Stimulated activated CD4-positive, alpha-beta T cell treated with anti-CD3 and anti-CD28 coated beads, Interleukin-15, amount 100 ng/mL, for 24 hours (primary cell): ENCODE data around the gene RNF144A.

Experiments
- DNase-seq: peaks from one replicate; pipeline ENCODE4 v3.0.0-alpha.2; 2020

The RNF144A gene

DNA sequence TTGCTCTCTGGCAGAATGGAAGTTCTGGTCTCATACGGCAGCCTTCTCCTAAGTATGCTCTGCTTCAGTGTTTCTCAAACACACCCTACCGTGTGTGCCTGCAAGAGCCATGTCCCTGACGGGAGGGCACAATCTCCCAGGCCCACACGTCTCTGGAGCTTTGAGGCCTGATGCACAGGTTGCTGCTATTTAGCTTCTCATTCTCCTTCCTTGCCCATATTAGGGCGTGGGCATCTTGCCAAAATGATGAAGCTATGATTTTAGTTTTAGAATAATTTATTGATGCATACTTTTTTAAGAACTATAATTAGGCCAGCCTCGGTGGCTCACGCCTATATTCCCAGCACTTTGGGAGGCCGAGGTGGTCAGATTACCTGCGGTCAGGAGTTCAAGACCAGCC, 107.9 kb downstream of the RNF144A start:
- no peak for DNase-seq

DNA sequence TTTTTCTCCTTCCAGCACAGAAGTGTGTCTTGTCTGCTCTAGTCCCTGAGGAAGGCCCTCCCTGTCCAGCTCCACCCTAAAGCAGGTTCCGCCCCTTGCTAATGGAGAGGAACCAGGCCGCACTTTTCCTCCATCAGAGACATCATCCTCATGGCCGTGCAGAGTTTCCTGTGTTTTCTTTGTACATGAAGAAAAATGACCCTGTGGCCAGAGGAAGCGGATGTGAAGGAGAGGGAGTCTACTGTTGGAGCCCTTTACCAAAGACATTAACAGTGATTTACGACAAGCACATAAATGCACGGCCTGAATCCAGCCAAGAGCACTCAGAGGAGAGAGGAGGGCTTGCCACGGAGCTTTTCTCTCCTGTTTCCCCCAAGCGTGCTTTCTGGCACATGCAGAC, 109.5 kb downstream of the RNF144A start:
- no peak for DNase-seq

DNA sequence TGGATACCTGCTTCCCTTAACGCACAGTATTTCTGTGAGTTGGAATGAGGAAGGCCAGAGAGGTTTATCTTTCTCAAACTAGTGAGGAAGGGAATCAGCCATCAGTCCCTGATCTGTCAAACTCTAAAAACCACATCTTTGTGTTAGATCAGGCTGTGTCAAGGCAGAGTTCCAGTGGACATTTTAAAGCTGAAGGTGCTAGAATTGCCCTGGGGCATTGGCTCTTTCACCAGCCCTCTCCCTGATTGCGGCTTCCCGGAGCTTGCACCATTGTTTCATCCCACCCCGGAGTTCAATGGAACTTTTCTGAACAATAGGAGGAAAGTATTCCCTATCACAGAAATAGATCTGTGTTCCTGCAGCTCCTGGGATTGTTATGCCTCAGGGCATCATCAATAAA, 110.2 kb downstream of the RNF144A start:
- DNase-seq, result no peak

DNA sequence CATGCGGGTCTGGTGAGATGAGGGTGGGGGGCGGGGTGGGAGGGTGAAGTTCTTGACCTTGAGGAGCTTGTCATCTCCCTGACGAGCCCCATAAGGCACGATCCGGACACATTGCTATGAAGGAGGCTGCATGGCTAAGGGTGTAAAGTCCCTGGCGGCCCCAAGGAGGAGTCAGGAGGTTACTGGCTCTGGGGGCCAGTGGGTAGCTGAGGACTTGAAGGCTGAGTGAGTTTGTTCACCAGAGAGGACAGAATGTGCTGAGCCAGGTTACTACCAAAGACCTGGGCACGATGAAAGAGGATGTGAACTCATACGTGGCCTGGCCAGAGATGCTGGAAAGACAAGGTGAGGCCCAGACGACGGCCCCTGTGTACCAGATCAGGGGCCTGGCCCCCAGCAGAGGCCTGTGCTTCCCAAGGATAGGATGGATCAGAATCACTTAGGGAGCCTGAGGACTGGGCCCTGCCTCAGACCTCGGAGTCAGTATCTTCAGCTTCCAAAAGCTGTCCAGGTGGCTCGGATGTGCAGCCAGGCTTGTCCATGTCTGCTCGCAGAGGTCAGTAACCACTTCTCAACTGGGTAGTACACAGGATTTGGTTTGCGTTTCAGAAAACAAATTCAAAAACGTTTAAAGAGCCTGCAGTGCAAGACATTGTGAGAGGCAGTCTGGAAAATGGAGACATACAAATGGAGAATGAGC, 110.9 kb downstream of the RNF144A start:
- DNase-seq, result no peak

DNA sequence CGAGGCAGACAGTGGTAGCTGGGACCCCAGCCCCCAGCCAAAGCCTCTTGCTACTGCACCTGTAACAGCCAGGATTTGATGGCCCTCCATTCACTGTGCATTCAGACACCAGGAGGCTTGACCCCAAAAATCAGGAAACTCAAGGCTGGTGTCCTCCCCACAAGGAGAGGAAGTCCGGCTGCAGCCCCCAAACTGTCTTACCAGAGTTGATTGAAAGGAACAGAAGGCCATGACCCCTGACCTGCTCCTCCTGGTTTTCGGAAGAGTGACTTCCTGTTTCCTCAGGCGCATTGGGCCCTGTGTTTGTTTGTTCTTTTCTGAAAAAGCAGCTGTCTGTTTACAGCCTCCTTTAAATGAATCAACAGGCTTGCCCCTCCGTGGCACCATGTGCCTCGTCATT, 111.6 kb downstream of the RNF144A start:
- DNase-seq, result no peak

DNA sequence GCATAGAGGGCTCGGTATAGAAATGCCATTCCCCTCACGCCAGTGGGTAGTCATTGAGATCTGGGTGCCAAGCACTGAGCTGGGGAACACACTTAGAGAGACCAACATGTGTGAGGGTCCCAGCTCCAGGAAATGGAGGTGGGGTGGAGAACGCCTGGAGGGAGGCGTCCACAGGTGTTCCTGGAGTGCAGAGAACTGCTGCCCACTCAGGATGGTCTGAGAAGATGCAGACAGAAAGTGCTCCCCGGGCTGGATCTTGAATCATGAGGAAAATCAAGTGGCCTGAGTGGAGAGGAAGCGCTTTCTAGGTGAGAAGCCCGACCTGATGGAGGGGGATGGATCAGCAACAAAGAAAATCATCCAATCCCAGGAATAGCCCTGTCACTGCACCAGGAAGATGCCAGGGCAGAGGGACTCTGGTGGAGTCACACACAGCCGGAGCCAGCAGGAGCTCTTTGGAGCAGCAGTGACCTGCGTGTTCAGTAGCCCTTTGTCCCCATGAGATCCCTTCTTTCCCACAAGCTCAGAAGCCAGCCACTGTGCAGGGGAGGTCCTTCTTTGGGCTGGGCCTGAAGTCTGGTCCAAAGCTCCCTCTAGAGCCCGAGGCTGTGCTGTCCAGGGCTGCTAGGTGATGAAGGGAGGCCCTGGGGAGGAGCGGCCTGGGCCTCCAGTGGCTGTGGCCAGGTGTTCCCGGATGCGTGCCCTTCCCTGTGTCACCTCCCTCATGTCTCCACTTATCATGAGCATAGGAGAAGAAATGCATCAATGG, 112.3 kb downstream of the RNF144A start:
- no peak for DNase-seq

DNA sequence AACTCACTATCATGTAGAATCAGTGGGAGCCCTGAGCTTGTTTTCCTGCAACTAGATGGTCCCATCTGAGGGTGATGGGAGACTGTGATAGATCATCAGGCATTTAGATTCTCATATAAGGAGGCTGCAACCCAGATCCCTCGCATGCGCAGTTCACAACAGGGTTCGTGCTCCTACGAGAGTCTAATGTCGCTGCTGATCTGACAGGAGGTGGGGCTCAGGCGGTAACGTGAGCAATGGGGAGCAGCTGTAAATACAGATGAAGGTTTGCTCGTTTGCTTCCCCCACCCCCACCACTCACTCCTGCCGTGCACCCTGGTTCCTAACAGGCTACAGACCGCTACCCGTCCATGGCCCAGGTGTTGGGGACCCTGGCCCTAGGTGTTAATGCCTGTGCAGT, 113.6 kb downstream of the RNF144A start:
- DNase-seq, result no peak

DNA sequence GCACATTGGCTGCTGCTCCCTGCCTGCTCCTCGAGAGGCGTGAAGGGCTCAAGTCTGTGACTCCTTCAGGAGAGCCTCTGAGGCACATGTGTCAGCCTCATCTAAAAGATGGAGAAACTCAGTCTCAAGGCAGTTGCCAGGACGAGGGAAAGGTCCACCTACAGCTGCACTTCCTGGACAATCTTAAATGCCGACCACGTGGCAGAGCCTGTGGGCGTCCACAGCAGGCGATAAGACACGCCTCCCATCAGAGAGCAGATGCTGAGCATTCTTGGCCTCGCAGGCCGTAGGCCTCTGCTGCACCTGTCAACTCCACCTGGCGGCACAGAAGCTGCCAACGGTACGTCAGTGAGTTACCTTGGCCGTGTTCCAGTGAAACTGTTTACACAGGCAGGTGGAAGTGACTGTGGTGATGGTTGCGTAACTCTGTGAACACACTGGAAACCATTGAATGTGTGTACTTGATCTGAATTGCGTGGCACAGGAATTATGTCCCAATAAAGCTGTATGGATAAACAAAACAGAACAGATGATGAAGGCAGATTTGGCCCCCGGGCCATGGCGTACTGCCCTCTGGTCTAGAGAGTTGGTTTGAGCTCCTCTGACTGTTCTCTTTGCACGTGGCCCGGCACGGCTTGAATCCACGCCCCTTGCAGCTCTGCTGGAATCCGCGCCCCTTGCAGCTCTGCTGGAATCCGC, 114.5 kb downstream of the RNF144A start:
- peak; percentile 29 for DNase-seq

DNA sequence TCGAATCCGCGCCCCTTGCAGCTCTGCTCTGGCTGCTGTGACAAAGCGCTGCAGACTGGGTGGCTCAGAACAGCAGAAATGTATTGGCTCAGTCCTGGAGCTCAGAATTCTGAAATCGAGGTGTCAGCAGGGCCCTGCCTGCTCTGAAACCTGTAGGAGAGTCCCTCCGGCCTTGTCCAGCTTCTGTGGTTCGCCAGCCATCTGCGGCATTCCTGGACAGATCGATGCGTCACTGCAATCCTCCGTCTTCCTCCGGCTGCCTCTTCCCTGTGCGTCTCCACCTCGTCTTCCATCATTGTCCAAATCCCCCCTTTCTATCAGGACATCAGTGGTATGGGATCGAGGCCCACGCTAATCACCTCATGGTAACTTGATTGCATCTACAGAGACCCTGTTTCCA, 115.2 kb downstream of the RNF144A start:
- no peak for DNase-seq

DNA sequence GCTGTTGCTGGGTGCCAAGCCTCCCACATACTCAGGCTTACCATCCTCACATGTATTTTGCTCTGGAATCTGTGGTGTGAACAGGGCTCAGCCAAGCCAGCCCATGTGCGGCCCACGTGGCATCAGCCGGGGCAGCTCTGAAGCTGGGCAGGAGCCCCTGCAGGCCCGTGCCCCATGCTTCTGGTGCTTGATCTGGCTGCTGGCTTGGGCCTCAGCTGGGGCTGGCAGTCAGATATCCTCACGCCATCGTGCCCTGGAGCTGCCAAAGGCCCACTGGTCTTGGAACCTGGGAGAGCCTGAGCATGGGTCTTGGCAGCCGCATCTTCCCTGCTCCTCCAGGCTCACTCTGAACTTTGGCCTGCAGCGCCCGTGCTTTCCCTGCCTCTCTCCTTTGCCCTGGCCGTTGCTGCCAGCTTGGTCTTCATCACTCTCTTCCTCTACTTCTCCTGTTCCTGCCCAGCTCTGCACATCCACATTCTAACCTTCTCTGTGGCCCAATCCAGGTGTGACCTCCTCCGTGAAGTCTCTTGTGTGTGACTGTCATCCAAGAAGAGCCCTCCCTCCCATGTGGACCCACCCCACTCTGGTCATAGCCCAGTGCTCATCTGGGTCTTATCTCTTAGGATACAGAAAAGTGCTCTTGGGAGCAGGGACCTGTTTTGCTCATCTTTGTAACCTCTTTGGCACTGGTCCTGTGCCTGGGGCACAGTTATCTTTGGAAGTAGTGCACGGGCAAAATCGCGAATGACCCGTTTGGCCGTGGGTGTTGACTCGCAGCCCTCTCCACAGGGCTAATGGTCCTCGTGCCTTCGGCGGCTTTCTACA, 116.1 kb downstream of the RNF144A start:
- no peak for DNase-seq

DNA sequence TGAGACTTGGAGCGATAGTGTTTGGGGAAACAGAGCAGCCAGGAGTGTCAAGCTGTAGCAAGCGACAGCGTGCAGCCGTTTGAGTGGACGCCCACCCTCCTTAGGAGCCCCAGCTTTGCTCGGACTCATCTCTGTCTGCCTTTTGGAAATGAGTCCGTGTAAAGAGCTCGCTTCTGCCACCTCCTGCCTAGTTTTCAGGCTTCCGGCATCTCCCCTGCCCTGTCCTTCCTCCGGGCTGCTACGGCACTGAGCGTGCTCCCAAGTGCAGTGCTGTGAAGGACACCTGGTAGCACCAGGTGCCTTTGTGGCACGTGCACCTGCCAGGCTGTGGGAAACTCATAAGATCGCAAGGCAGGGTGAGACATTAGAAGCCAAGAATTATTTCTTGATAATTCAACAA, 117.1 kb downstream of the RNF144A start:
- DNase-seq, result no peak

DNA sequence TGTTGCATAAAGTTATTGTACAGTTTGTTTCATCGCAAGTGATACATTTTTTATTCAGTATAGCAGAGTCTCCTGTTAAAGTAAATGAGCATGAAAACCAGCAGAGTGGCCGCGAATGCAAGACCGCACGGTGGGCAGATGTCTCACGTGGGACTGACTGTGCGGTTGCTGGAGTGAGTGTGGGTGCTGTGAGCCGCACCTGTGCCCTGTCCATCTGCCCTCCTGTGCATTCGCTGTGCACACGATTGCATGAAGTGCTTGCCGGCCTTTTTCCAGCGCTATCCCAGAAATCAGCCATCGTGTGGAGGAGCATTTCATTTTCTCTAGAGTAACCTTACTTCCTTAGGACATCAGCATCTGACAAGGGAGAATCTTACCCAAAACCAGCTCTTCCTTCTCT, 118.7 kb downstream of the RNF144A start:
- no peak for DNase-seq

DNA sequence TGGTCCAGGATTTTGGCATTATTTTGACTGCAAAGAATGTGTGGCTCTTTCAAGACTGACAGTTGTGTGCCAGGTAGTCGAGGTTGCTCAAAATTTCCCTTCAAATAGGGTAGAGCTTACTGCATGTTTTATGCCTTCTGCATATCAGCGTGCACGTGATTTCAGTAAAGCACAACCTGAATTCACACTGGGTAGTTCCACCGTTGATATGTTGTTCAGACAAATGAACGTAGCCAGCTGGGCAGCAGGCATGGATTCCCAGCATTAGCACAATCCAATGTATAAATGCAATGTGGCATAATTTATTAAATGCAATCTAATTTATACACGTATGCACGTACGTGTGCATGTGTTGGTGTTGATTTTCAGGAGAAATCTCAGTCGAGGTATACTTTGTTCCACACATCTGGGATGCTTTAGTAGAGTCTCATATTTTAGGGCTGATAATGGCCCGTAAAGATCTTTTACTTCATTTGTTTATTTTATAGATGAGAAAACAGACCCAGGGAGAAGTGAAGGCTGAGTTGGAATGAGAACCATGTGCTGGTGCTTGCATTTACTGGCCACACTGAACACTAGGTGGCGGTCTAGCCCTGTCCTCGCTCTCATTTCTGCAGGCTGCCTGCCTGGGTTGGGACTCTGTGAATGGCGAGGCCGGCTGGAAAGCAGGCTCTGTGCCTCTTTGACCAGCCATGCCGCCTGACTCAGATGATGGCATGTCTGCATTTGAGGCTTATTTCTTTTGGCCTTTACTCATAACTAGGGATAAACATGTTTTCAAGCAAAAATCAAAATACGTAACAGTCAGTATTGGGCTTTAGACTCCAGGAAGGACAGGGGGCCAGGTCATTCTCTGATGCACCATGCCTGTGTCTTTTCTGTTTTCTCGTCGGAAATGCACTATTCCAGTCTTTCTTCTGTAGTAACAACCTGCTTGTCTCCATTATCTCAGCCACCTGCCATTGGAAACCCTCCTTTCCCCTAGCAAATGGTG, 120.4 kb downstream of the RNF144A start:
- DNase-seq, result peak; percentile 65

DNA sequence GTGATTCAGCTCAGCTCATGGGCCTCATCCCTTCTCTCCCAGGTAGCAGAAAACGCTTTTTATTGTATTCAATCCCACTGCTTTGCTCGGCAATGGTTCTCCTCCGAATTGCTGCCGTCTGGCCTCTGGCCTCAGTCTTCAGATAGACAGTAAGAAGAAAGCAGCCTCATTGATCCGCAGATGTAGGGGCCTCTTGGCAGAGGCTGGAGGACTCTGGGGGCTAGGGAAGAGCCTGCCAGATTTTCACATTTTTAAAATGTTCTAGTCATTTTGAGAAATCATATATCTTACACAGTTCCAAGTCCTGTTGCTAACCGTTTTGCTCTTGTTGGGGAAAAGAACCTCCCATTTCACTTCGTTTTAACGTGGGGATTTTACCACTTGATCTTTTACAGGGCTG, 123.3 kb downstream of the RNF144A start:
- DNase-seq, result no peak

DNA sequence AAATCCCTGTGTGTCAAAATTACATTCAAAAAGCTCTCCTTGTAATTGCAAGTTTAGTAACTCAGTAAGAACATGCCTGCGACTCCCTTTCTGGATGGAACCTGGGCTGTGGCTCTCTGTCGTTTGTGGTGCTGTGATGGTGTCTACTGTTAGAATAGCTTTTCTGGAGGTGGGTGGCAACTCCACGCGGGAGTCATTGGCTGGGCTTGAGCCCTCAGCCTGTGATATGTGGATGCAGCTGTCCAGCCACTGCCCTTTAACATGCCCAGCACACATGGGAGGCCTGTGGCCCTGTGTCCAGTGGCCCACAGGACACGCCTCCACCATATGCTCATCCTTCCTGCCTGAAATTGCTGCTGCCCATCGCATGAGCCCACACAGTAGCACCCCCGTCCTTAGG, 124.2 kb downstream of the RNF144A start:
- DNase-seq, result no peak

DNA sequence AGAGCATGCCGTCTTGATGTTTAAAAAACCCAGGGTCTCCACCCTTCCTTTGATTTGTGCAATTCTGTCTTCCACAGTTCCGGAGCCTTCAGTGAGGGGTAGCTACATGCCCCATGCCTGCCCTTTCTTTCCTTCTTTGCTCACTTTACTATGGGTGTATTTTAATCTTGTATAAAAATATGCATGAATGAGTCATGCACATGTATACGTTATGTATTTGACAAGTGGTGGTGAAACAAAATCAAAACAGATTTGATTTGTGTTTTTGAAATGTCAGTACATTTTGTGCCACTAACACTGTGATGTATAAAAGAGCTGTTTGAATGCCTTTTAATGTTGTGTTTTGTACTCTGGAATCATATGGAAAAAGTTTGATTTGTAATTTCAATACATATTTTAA, 126.5 kb downstream of the RNF144A start:
- DNase-seq, result no peak

DNA sequence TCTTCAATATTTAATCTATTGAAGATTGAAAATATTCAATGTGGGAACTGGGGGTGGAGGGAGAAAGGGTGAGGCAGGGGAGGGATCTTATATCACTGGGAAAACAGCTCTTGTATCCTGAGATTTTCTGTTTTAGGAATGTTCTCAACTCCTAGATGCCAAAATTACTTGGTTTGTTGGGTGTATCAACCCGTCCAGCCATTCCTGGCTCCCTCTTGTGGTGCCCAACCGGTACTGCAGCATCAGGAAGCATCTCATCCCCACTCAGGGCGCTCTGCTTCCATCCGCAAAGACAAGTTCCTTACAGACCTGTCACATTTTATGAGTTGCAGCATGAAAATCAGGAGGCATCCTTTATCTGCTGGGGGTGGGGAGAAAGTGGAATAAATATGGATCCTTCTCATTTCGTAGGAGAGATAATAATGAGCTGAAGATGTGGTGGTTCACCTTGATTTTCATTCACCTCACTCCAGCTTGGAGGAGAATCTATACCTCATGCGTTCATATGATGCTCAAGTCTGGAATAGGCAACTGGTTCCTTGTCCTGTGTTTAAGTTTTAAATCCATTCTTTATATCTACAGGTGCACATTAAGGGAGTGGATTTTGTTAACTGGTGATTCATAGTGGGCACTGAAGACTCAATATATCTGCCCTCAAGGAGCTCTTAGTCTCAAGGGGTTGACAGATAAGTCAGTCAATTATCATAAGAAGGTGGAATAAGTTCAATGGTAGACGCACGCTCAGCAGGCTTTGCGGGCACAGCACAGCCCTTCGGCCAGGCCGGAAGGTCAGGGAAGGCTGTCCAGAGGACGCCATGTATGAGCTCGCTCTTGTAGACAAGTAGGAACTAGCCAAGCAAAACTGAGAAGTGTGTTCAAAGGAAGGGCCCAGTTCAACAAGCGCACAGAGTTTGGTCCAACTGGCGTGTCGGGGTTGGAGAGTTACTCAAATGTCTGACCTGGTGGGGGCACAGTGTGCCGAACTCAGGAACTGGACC, 127.3 kb downstream of the RNF144A start:
- peak; percentile 68 for DNase-seq

DNA sequence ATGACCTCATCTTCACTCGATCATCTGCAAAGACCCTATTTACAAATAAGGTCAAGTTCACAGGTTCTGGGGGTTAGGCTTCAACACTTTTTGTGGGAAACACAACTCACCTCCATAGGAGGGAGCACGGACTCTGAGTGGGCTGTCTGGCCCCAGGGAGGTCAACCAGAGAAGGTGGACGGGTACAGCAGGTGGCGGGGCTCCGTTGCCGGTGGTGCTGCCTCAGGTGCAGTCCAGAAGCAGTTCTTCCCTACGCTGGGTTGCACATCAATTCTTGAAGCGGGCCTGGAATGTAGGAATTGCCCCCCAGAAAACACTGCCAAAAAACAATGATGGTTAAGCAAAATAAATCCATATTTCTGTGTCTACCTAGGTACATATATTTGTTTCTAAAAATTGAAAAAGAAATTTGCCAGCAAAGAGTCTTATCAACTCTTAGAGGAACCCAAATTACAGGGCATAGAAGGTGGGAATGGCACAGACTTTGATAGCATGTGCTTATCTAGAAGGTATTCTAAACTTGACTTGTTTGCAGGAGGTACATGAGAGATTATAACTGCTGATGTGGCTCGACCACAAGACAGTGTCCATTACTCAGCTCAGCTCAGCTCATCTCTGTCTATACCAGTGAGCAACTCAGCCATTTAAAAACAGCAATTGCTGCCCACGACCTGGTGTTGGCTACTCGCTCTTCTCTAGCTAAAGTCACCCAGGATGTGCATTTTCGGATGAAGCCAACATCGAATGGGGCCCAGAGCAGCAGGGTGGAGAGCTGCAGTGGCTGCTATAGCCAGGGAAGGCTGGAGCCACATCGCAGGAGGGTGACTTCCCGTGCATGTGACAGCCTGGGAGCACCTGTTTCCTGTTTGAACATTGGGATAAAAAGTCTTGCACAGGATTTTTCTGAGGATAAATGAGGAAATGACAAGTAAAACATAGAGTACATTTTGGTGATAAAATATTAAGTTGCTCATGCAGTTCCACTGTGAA, 128.7 kb downstream of the RNF144A start:
- DNase-seq, result no peak

DNA sequence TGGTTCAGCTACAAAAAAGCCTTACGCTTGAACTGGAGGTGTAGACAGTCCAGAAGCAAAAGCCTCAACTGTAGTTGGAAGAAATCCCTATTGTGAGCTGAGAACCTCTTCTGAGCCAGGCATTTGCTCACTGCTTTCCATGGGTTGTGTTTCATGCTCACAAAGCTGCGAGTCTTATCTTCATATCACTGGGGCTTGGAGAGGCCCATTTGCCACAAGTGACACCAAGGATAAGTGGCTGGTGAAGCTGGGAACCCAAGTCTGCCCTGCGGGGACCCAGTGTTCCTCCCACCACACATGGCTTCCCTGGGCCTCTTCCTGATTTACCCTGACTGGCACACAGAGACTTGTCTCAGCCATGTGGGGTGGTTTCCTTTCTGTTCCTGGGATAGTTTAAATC, 130.4 kb downstream of the RNF144A start:
- no peak for DNase-seq
